Measurements from ENCODE around the gene SIN3B.
"Not testable (repeated sequence)": the region's sequence is repeated elsewhere in the genome, so short reads cannot be mapped to it uniquely, and the experiment has no call there.

SIN3B gene

GRCh38 chr19:16872728-16873127, 43.5 kb downstream of the SIN3B start:
- no peak for DNase-seq

- DNase-seq: no peak
These were observed 44.4 kb downstream of the SIN3B start for GRCh38 chr19:16873594-16873993.

- DNase-seq: no peak
These were observed 45.2 kb downstream of the SIN3B start for GRCh38 chr19:16874250-16874977.

GRCh38 chr19:16874978-16875299, 45.7 kb downstream of the SIN3B start:
- not testable (repeated sequence) for DNase-seq

- no peak for DNase-seq
These were observed 46.7 kb downstream of the SIN3B start for GRCh38 chr19:16875584-16876555.

- DNase-seq: no peak
These were observed 47.7 kb downstream of the SIN3B start for GRCh38 chr19:16876904-16877361.

GRCh38 chr19:16877581-16877980, 48.4 kb downstream of the SIN3B start:
- no peak for DNase-seq

GRCh38 chr19:16878181-16878965, 49.2 kb downstream of the SIN3B start:
- DNase-seq: no peak

GRCh38 chr19:16880884-16881554, 51.8 kb downstream of the SIN3B start:
- no peak for DNase-seq

- DNase-seq: no peak
These were observed 52.9 kb downstream of the SIN3B start for GRCh38 chr19:16882146-16882545.

- DNase-seq: no peak
These were observed 54.3 kb downstream of the SIN3B start for GRCh38 chr19:16883522-16883921.

GRCh38 chr19:16885166-16885565, 56.0 kb downstream of the SIN3B start:
- no peak for DNase-seq

GRCh38 chr19:16886305-16886880, 57.2 kb downstream of the SIN3B start:
- DNase-seq: no peak

- DNase-seq: no peak
These were observed 58.4 kb downstream of the SIN3B start for GRCh38 chr19:16887353-16888265.

GRCh38 chr19:16888629-16889365, 59.6 kb downstream of the SIN3B start, which contains the start of gene F2RL3:
F2RL3 (plus strand) TSS chr19:16888999; CDS start chr19:16889190, 191 bp downstream.
- DNase-seq: no peak

- DNase-seq: no peak
These were observed 60.2 kb downstream of the SIN3B start for GRCh38 chr19:16889366-16889882.

- no peak for DNase-seq
These were observed 60.8 kb downstream of the SIN3B start for GRCh38 chr19:16889883-16890460.

- no peak for DNase-seq
These were observed 61.4 kb downstream of the SIN3B start for GRCh38 chr19:16890461-16891184.
